Neuron (in vitro differentiated cells): ENCODE results near the gene PXT1.
"Not testable (repeated sequence)": the region's sequence is repeated elsewhere in the genome, so short reads cannot be mapped to it uniquely, and the experiment has no call there.

Experiments used
- H2AFZ ChIP-seq: one replicate; pipeline ENCODE4 v1.6.1; 2013; ENCODE audit warnings: low read depth, mild to moderate bottlenecking, inconsistent platforms, low read length, moderate library complexity
- H3K27me3 ChIP-seq: one replicate; pipeline ENCODE4 v1.6.1; 2013; ENCODE audit warnings: low read length; ENCODE audit not compliant: insufficient read depth
- H3K36me3 ChIP-seq: one replicate; pipeline ENCODE4 v1.6.1; 2013; ENCODE audit warnings: low read length; ENCODE audit not compliant: insufficient read depth
- H3K4me1 ChIP-seq: one replicate; pipeline ENCODE4 v1.6.1; 2013; ENCODE audit warnings: low read length; ENCODE audit not compliant: insufficient read depth
- H3K4me3 ChIP-seq: 2 replicates; pipeline ENCODE4 v1.5.1; 2013; ENCODE audit warnings: mild to moderate bottlenecking, low read length, moderate library complexity
- H3K9me3 ChIP-seq: one replicate; pipeline ENCODE4 v1.6.1; 2013; ENCODE audit warnings: low read length

PXT1 gene

GRCh38 chr6:36436466-36436865 is 6.2 kb downstream of the PXT1 start:
- H3K27me3 ChIP-seq = no peaks in the 10 kb centered on the region
- H3K4me3 ChIP-seq = no peak overlapping the region
- no peaks in the 10 kb centered on the region for H3K9me3 ChIP-seq
- no peak overlapping the region for H2AFZ ChIP-seq
- no peaks in the 10 kb centered on the region for H3K36me3 ChIP-seq
- peaks cover 7% of the 10 kb centered on the region for H3K4me1 ChIP-seq

- Histone ChIP-seq H3K9me3 (no peaks in the 10 kb centered on the region), H3K4me1 (no peaks in the 10 kb centered on the region), H3K27me3 (no peaks in the 10 kb centered on the region), H2AFZ (no peak overlapping the region), H3K4me3 (no peak overlapping the region), H3K36me3 (no peaks in the 10 kb centered on the region)
Measured at GRCh38 chr6:36432151-36432671, 10.4 kb downstream of the PXT1 start.

GRCh38 chr6:36431197-36431596 is 11.5 kb downstream of the PXT1 start:
- H3K4me3 ChIP-seq = no peak overlapping the region
- no peaks in the 10 kb centered on the region for H3K9me3 ChIP-seq
- no peak overlapping the region for H2AFZ ChIP-seq
- H3K4me1 ChIP-seq = no peaks in the 10 kb centered on the region
- no peaks in the 10 kb centered on the region for H3K36me3 ChIP-seq
- no peaks in the 10 kb centered on the region for H3K27me3 ChIP-seq

- Histone ChIP-seq H3K27me3 (no peaks in the 10 kb centered on the region), H3K4me3 (no peak overlapping the region), H2AFZ (no peak overlapping the region), H3K9me3 (no peaks in the 10 kb centered on the region), H3K4me1 (no peaks in the 10 kb centered on the region), H3K36me3 (no peaks in the 10 kb centered on the region)
Measured at GRCh38 chr6:36430351-36430750, 12.3 kb downstream of the PXT1 start.

GRCh38 chr6:36428911-36429310 is 13.7 kb downstream of the PXT1 start:
- H3K4me1 ChIP-seq = no peaks in the 10 kb centered on the region
- H2AFZ ChIP-seq = no peak overlapping the region

GRCh38 chr6:36426622-36427021 is 16.0 kb downstream of the PXT1 start:
- H3K27me3 ChIP-seq = no peaks in the 10 kb centered on the region
- H3K9me3 ChIP-seq = no peaks in the 10 kb centered on the region
- H3K36me3 ChIP-seq = no peaks in the 10 kb centered on the region
- H3K4me1 ChIP-seq = peaks cover 12% of the 10 kb centered on the region
- no peak overlapping the region for H3K4me3 ChIP-seq
- H2AFZ ChIP-seq = no peak overlapping the region

More at GRCh38 chr6:36428911-36429310, 13.7 kb downstream of the PXT1 start:
- Histone ChIP-seq H3K27me3 (no peaks in the 10 kb centered on the region), H3K4me3 (no peak overlapping the region), H3K9me3 (no peaks in the 10 kb centered on the region), H3K36me3 (no peaks in the 10 kb centered on the region)

- Histone ChIP-seq H3K36me3 (no peaks in the 10 kb centered on the region), H3K27me3 (no peaks in the 10 kb centered on the region)
Measured at GRCh38 chr6:36423101-36423824, 19.4 kb downstream of the PXT1 start.

GRCh38 chr6:36422714-36423100 is 19.9 kb downstream of the PXT1 start:
- H3K4me3 ChIP-seq = peak overlapping the region; percentile 50
- H3K9me3 ChIP-seq = no peaks in the 10 kb centered on the region
- H3K4me1 ChIP-seq = peaks cover 12% of the 10 kb centered on the region
- H2AFZ ChIP-seq = peak overlapping the region; percentile 98
- H3K36me3 ChIP-seq = no peaks in the 10 kb centered on the region
- H3K27me3 ChIP-seq = no peaks in the 10 kb centered on the region

More at GRCh38 chr6:36423101-36423824, 19.4 kb downstream of the PXT1 start:
- Histone ChIP-seq H3K4me1 (peaks cover 12% of the 10 kb centered on the region), H3K4me3 (peak overlapping the region; percentile 50), H2AFZ (peak overlapping the region; percentile 98), H3K9me3 (no peaks in the 10 kb centered on the region)

- Histone ChIP-seq H3K27me3 (no peaks in the 10 kb centered on the region), H3K4me1 (peaks cover 12% of the 10 kb centered on the region), H3K36me3 (no peaks in the 10 kb centered on the region), H3K4me3 (no peak overlapping the region), H3K9me3 (no peaks in the 10 kb centered on the region), H2AFZ (no peak overlapping the region)
Measured at GRCh38 chr6:36419310-36419709, 23.3 kb downstream of the PXT1 start.

- Histone ChIP-seq H3K4me1 (peaks cover 9% of the 10 kb centered on the region), H2AFZ (no peak overlapping the region), H3K9me3 (no peaks in the 10 kb centered on the region), H3K36me3 (no peaks in the 10 kb centered on the region), H3K27me3 (no peaks in the 10 kb centered on the region), H3K4me3 (no peak overlapping the region)
Measured at GRCh38 chr6:36418558-36418957, 24.1 kb downstream of the PXT1 start.

- Histone ChIP-seq H3K36me3 (no peaks in the 10 kb centered on the region), H3K27me3 (no peaks in the 10 kb centered on the region), H3K9me3 (no peaks in the 10 kb centered on the region), H2AFZ (no peak overlapping the region), H3K4me1 (no peaks in the 10 kb centered on the region), H3K4me3 (no peak overlapping the region)
Measured at GRCh38 chr6:36414481-36414880, 28.2 kb downstream of the PXT1 start.

- Histone ChIP-seq H3K9me3 (no peaks in the 10 kb centered on the region), H2AFZ (no peak overlapping the region), H3K36me3 (no peaks in the 10 kb centered on the region), H3K27me3 (no peaks in the 10 kb centered on the region), H3K4me3 (no peak overlapping the region), H3K4me1 (no peaks in the 10 kb centered on the region)
Measured at GRCh38 chr6:36413489-36414480, 28.9 kb downstream of the PXT1 start.

GRCh38 chr6:36409718-36410117 is 32.9 kb downstream of the PXT1 start:
- H3K36me3 ChIP-seq, H3K9me3 ChIP-seq, H2AFZ ChIP-seq, H3K4me3 ChIP-seq, H3K4me1 ChIP-seq, H3K27me3 ChIP-seq: not testable (repeated sequence)
